Progenitor cell of endocrine pancreas (in vitro differentiated cells): ENCODE data around the gene MMP26. TPM values are rescaled to one million over a fixed set of nuclear protein-coding genes. Genes with fewer than 3 reads are reported as not detected.

ENCODE experiments used
- DNase-seq: peaks from one replicate; pipeline ENCODE4 v3.0.0; 2021; ENCODE audit warnings: low spot score; ENCODE audit not compliant: unreplicated experiment
- H3K27ac Mint-ChIP-seq: 2 replicates; pipeline ENCODE4 v1.8.0; 2021; ENCODE audit warnings: mild to moderate bottlenecking, moderate library complexity, mixed read lengths
- H3K27me3 Mint-ChIP-seq: 2 replicates; pipeline ENCODE4 v1.8.0; 2021; ENCODE audit warnings: mixed read lengths
- H3K36me3 Mint-ChIP-seq: 2 replicates; pipeline ENCODE4 v1.8.0; 2022; ENCODE audit warnings: mixed read lengths; ENCODE audit not compliant: insufficient read depth
- H3K4me1 Mint-ChIP-seq: 2 replicates; pipeline ENCODE4 v1.8.0; 2021; ENCODE audit warnings: low read depth, mixed read lengths
- H3K4me3 Mint-ChIP-seq: 2 replicates; pipeline ENCODE4 v1.8.0; 2021; ENCODE audit warnings: low read depth, mild to moderate bottlenecking, moderate library complexity, mixed read lengths
- H3K9me3 Mint-ChIP-seq: 2 replicates; pipeline ENCODE4 v1.8.0; 2021; ENCODE audit warnings: low read depth, mixed read lengths
- CTCF ChIP-seq: fragments of 200-600 bp; sonication (generic); IDR thresholded peaks from one replicate; pipeline ENCODE4 v1.5.0; 2021; ENCODE audit warnings: antibody characterized with exemption, mild to moderate bottlenecking; ENCODE audit not compliant: unreplicated experiment
- total RNA-seq: library from RNA; stranded (reverse); gene quantifications from 2 replicates; pipeline ENCODE4 v1.2.1, GENCODE V29; 2021

The MMP26 gene
- total RNA-seq, 1 donor from 2014 or later = not detected

- Mint-ChIP-seq H3K4me3 (no peak overlapping the region), H3K4me1 (no peaks in the 10 kb centered on the region), H3K27me3 (no peaks in the 10 kb centered on the region), H3K9me3 (no peaks in the 10 kb centered on the region), H3K27ac (no peak overlapping the region), H3K36me3 (no peaks in the 10 kb centered on the region)
- no peak for DNase-seq
- TF ChIP-seq CTCF = no peak
Measured at GRCh38 chr11:4665424-4665823, 39.2 kb upstream of the MMP26 start.

GRCh38 chr11:4671741-4672140 lies 32.8 kb upstream of the MMP26 start:
- Mint-ChIP-seq H3K9me3 (no peaks in the 10 kb centered on the region), H3K36me3 (no peaks in the 10 kb centered on the region), H3K4me1 (peaks cover 2% of the 10 kb centered on the region), H3K4me3 (no peak overlapping the region), H3K27me3 (no peaks in the 10 kb centered on the region), H3K27ac (no peak overlapping the region)
- no peak for TF ChIP-seq CTCF
- DNase-seq = no peak

- no peak for TF ChIP-seq CTCF
- Mint-ChIP-seq H3K4me3 (no peak overlapping the region), H3K36me3 (no peaks in the 10 kb centered on the region), H3K9me3 (no peaks in the 10 kb centered on the region), H3K27ac (no peak overlapping the region), H3K27me3 (no peaks in the 10 kb centered on the region), H3K4me1 (peaks cover 2% of the 10 kb centered on the region)
- no peak for DNase-seq
Measured at GRCh38 chr11:4672470-4672869, 32.1 kb upstream of the MMP26 start.

- DNase-seq = no peak
- H3K27ac Mint-ChIP-seq = no peak overlapping the region
- no peak overlapping the region for H3K4me3 Mint-ChIP-seq
- H3K36me3 Mint-ChIP-seq = no peaks in the 10 kb centered on the region
- H3K9me3 Mint-ChIP-seq = no peaks in the 10 kb centered on the region
- TF ChIP-seq CTCF = no peak
- H3K27me3 Mint-ChIP-seq = no peaks in the 10 kb centered on the region
- peaks cover 2% of the 10 kb centered on the region for H3K4me1 Mint-ChIP-seq
Measured at GRCh38 chr11:4673781-4674180, 30.8 kb upstream of the MMP26 start.

- Mint-ChIP-seq H3K27ac (no peak overlapping the region), H3K27me3 (no peaks in the 10 kb centered on the region), H3K36me3 (no peaks in the 10 kb centered on the region), H3K4me1 (peaks cover 2% of the 10 kb centered on the region), H3K9me3 (no peaks in the 10 kb centered on the region), H3K4me3 (no peak overlapping the region)
- TF ChIP-seq CTCF = no peak
- DNase-seq = no peak
Measured at GRCh38 chr11:4677948-4678347, 26.6 kb upstream of the MMP26 start.
